ENCODE measurements around the gene COBL. TPM values are rescaled to one million over a fixed set of nuclear protein-coding genes. Genes with fewer than 3 reads are reported as not detected.

The COBL gene
- total RNA-seq, 1 experiment from 2014 or later, result 63.6 TPM

GRCh38 chr7:51009716-51010496 is 306.7 kb downstream of the COBL start:
- no peak for TF ChIP-seq CTCF (IDR thresholded peaks at IDR 0.05; ENCODE audit: insufficient read depth in 1 of 2, low read depth in 1 of 2, low read length in 1 of 2, severe bottlenecking in 1 of 2, unreplicated experiment in 1 of 2)
- H3K4me3 Mint-ChIP-seq (ENCODE audit: unreplicated experiment), result no peak overlapping the region
- Histone ChIP-seq H3K4me3 (ENCODE audit: low read depth, low read length) (no peak overlapping the region), H3K27me3 (replicated peaks; ENCODE audit: control insufficient read depth, insufficient read depth, low read length) (no peaks in the 10 kb centered on the region), H3K9me3 (no peaks in the 10 kb centered on the region), H3K36me3 (ENCODE audit: control insufficient read depth, insufficient read depth, low read length) (no peaks in the 10 kb centered on the region), H3K4me1 (no peaks in the 10 kb centered on the region)
- peaks cover 9% of the 10 kb centered on the region for H3K4me1 Mint-ChIP-seq (ENCODE audit: low read depth, unreplicated experiment)
- BruUV-seq (replicated peaks), result no TSS peak
- CTCF ChIA-PET, result interaction anchor here (0.6 to 0.7 kb wide), 3 partner anchors 43 to 357 kb away, joined by 4 to 6 read pairs (median 5); no protein-coding TSS in a partner anchor
- intact Hi-C loops (cut with micrococcal nuclease; ENCODE audit: unreplicated experiment), result loop anchor here (5.0 to 10.0 kb wide), 3 partner anchors 57 to 375 kb away; no protein-coding TSS in a partner anchor
- POLR2A ChIA-PET, result no interaction called here
- H3K27ac Mint-ChIP-seq (ENCODE audit: unreplicated experiment), result no peak overlapping the region
- no peak for DNase-seq
- peaks cover 17% of the 10 kb centered on the region for H3K36me3 Mint-ChIP-seq (ENCODE audit: insufficient read depth, unreplicated experiment)
- no peaks in the 10 kb centered on the region for H3K27me3 Mint-ChIP-seq (ENCODE audit: insufficient read depth, unreplicated experiment)
- no peaks in the 10 kb centered on the region for H3K9me3 Mint-ChIP-seq (ENCODE audit: unreplicated experiment)

- Mint-ChIP-seq H3K36me3 (ENCODE audit: insufficient read depth, unreplicated experiment) (peaks cover under 1% of the 10 kb centered on the region), H3K4me1 (ENCODE audit: low read depth, unreplicated experiment) (no peaks in the 10 kb centered on the region), H3K27ac (ENCODE audit: unreplicated experiment) (no peak overlapping the region), H3K27me3 (ENCODE audit: insufficient read depth, unreplicated experiment) (no peaks in the 10 kb centered on the region), H3K9me3 (ENCODE audit: unreplicated experiment) (no peaks in the 10 kb centered on the region), H3K4me3 (ENCODE audit: unreplicated experiment) (no peak overlapping the region)
- Histone ChIP-seq H3K9me3 (no peaks in the 10 kb centered on the region), H3K36me3 (ENCODE audit: control insufficient read depth, insufficient read depth, low read length) (no peaks in the 10 kb centered on the region), H3K4me3 (ENCODE audit: low read depth, low read length) (no peak overlapping the region), H3K27me3 (replicated peaks; ENCODE audit: control insufficient read depth, insufficient read depth, low read length) (no peaks in the 10 kb centered on the region), H3K4me1 (no peaks in the 10 kb centered on the region)
- no peak for TF ChIP-seq CTCF (IDR thresholded peaks at IDR 0.05; ENCODE audit: insufficient read depth in 1 of 2, low read depth in 1 of 2, low read length in 1 of 2, severe bottlenecking in 1 of 2, unreplicated experiment in 1 of 2)
- BruUV-seq (replicated peaks), result no TSS peak
- ChIA-PET CTCF (no interaction called here), POLR2A (no interaction called here)
- no peak for DNase-seq
- intact Hi-C loops (cut with micrococcal nuclease; ENCODE audit: unreplicated experiment), result loop anchor here (10.0 kb wide), 1 partner anchor 373 kb away; no protein-coding TSS in a partner anchor
These were observed 308.8 kb downstream of the COBL start for GRCh38 chr7:51007551-51008505.

- Mint-ChIP-seq H3K36me3 (ENCODE audit: insufficient read depth, unreplicated experiment) (no peaks in the 10 kb centered on the region), H3K27me3 (ENCODE audit: insufficient read depth, unreplicated experiment) (no peaks in the 10 kb centered on the region), H3K27ac (ENCODE audit: unreplicated experiment) (no peak overlapping the region), H3K4me3 (ENCODE audit: unreplicated experiment) (no peak overlapping the region), H3K4me1 (ENCODE audit: low read depth, unreplicated experiment) (no peaks in the 10 kb centered on the region), H3K9me3 (ENCODE audit: unreplicated experiment) (no peaks in the 10 kb centered on the region)
- ChIA-PET POLR2A (no interaction called here), CTCF (no interaction called here)
- no TSS peak for BruUV-seq (replicated peaks)
- H3K36me3 ChIP-seq (ENCODE audit: control insufficient read depth, insufficient read depth, low read length), result no peaks in the 10 kb centered on the region
- no peaks in the 10 kb centered on the region for H3K27me3 ChIP-seq (replicated peaks; ENCODE audit: control insufficient read depth, insufficient read depth, low read length)
- no peak overlapping the region for H3K4me3 ChIP-seq (ENCODE audit: low read depth, low read length)
- H3K9me3 ChIP-seq, result no peaks in the 10 kb centered on the region
- TF ChIP-seq CTCF (IDR thresholded peaks at IDR 0.05; ENCODE audit: insufficient read depth in 1 of 2, low read depth in 1 of 2, low read length in 1 of 2, severe bottlenecking in 1 of 2, unreplicated experiment in 1 of 2), result peak; percentile 23 to 35
- no peak for DNase-seq
- H3K4me1 ChIP-seq, result no peaks in the 10 kb centered on the region
- intact Hi-C loops (cut with micrococcal nuclease; ENCODE audit: unreplicated experiment), result loop anchor here (10.0 kb wide), 1 partner anchor 372 kb away; no protein-coding TSS in a partner anchor
These were observed 309.9 kb downstream of the COBL start for GRCh38 chr7:51006483-51007235.

Measured in Caco-2 (cell line).